NOMO-1 treated with DMSO at 0.1 percent for 48 hours (cell line): ENCODE results near the gene TBC1D17.
A peak's percentile ranks its signal among the peaks of the same experiment; 100 is the strongest.

Experiments
- DNase-seq: peaks from one replicate; lab custom pipeline; 2025; ENCODE audit not compliant: unreplicated experiment; lab: John Stamatoyannopoulos, UW

The TBC1D17 gene

DNA sequence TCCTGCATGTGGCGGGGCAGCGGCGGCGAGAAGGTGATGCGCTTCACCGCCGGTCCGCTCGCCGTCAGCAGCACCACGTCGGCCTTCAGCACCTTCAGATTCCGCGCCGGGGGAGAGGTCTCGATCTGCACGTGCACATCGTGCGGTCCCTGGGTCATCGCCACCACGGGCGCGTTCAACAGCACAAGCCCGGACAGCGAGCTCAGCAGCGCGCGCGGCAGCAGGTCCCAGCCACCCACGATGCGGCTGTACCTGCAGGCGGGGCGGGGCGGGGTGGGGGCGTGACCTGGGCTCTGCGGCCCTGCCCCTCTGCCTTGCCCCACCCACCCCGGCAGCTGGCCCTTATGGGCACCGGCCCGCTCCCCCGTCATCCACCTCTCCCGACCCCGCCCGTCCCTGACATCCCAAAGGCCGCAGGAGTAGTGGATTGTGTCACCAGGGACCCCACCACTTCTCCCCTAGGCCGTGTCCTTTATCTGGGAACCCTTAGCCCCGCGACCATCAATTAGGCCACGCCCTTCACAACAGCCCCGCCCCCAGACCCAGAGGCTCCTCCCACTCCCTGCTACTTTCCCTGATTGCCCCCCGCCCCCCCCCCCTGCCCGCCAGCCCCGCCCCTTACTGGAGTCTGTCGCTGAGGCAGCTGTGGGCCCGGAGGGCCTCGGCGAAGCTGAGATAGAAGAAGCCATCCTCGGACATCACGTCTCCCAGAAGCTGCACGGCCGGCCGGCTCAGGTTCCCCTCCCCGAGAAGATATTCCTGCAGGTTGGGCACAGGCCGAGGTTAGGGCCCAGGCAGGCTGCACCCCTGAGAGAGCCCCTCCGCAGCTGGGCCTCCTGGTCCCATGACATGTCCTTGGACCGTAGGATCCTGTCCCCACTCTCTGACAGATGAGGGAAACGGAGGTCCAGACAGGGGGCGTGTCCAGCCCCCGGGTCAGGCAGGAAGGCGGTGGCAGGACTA, 13.1 kb downstream of the TBC1D17 start:
- DNase-seq: no peak

DNA sequence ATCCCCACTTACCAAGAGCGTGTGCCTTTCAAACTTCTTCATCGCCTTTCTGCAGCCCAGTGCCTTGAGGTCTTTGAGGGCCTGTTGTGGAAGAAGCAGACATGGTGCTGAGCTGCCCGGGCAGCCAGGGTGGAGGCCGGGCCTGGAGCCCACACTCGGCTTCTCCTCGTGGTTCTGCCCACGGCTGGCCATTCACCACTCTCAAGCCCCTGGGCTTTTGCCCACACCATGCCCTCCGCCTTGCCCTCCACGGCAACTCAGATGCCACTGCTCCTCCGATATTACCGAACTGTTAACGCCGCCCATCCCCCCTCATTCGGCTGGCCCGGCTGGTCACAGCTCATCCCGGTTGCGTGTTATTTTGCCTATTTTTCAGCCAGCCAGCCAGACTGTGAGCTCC, 13.9 kb downstream of the TBC1D17 start:
- no peak for DNase-seq

GRCh38 chr19:49892716-49893115, 15.2 kb downstream of the TBC1D17 start:
- DNase-seq: no peak

DNA sequence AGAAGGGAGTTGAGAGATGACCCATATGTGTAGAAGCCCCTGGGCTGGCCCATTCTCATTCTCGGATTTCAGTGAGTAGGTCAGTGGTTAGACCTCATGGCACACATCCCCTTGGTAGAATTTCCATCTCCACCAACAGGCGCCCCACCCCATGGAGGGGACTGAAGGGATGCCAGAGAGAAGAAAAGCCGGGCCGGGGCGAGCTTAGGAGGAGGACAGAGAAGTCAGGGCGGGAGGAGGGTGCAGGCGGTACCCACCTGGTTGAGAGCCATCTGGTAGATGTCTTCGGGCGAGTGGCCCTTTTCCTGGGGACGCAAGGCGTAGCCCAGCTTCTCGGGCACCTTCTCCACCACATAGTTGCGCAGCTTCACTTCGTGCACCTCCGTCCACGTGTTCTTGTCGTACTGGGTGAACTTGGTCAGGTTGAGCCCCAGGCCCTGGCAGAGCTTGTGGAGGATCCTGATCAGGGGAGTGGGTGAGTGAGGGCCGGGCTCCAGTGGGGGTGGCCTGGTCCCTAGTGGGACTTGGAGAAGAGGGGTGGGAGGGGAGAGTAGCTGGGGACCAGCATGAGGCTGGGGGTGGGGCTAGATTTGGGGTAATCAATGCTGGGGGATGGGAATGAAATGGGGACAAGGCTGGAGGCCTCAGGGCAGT, 16.6 kb downstream of the TBC1D17 start:
- DNase-seq: no peak

DNA sequence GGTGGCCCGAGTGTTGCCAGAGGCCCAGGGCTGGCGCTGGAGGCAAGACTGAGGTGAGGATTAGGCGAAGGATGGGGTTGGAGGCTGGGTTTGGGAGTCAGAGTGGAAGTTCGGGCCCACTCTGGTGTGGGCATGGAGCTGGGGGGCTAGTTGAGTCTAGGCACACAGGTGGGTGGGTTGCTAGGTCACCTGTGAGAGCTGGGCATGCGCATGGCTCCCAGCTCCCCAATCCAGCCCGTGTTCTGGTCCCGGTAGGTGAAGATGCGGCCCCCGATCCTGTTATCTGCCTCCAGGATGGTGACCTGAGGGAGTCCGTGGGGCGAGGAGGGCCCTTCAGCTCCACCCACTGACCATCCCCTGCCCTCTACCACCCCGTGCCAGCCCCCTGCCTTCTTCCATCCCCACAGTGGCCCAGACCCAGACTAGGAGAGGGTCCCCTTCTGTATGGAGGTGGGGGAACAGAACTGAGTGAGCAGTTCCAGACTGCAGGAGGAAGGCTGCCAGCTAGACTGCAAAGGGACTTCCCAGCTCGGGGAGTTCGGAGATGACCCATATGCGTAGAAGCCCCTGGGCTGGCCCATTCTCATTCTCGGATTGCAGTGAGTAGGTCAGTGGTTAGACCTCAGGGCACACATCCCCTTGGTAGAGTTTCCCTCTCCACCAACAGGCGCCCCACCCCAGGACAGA, 17.5 kb downstream of the TBC1D17 start:
- no peak for DNase-seq

GRCh38 chr19:49895566-49896297, 18.2 kb downstream of the TBC1D17 start:
- no peak for DNase-seq

DNA sequence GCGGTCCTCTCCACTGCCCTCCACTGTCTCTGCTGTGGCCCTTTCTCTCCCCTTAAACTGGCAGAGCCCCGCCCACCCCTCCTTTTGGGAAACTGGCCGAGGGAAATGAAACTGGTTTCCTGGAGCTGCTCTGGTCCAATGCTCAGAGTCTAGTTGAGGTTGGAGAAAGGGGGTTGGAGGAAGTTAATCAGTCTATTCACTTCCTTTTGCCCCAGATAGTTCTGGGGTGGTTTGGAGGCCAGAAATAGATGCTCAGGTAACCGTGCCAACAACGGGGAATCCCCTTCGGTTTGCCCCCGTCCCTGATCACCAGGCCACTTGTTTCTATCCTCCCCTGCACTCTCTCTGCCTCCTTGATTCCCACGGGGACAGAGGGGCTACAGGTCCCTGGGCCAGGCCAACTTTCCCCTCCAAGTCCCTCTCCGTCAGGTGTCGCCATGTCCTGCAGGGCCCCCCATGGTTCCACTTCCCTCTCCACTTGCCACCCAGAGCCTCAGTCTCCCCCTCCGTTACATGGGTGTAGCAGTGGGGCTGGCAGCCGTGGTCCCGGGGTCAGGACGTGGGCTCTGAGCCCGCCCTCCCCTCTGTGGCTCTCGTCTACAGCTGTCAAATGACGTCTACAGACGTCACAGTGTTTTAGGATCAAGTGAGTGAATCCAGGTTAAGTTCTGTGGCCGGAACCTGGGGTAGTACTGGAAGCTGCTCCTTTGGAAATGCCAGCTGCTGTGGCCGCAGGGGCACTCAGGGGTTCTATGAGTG, 19.5 kb downstream of the TBC1D17 start, which contains the start of gene IL4I1:
TSS of gene IL4I1 (minus strand) at position 25 of the 759 bp plus-strand sequence. CDS start 727 bp downstream, outside the sequence.
- peak; percentile 94 for DNase-seq

DNA sequence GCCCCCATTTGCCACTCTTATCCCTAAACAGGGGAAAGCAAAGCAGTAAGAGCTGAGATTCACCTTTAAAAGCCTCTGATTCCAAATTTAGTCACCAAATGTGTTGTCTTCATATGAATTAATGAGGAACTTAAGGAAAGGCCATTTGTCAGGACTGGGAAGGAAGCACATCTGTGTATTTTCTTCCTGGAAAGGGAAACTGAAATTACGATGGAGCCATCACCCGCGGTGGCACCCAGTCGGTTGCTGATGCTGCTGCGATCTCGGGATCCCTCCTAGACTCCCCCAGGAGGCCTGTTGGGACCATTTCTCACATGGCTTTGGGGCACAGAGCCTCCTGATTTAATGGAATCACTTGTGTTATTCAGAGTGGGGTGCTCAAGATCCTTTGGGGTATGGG, 26.6 kb downstream of the TBC1D17 start:
- no peak for DNase-seq

GRCh38 chr19:49906879-49907564, 29.5 kb downstream of the TBC1D17 start:
- no peak for DNase-seq

DNA sequence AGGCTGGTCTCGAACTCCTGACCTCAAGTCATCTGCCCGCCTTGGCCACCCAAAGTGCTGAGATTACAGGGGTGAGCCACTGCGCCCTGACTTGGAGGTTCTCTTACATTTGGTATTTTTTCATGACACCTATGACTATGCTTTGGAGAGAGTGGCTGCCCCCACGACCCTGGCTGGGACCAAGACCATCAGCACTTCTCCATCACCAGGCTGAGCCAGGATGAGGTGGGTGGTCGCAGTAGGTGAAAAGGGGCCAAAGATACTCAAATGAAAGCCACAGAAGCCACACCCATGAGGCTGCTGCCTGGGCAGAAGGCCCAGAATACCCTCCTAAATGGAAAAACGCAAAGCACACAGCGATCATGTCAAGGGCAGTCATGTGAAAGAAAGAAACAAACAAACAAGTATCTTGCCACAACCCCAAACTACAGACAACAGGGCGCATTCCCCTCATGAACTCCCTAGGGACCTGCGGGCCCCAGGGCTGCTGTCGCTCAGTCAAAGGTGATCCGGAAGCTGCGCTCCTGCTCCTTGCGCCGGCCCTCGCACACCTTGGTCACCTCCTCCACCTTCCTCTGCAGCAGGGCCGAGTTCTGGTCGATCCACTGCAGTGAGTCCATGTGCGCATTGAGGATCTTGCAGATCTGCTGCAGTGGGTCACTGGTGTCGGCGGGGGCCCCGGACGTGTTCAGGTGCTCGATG, 30.4 kb downstream of the TBC1D17 start:
- DNase-seq: no peak

DNA sequence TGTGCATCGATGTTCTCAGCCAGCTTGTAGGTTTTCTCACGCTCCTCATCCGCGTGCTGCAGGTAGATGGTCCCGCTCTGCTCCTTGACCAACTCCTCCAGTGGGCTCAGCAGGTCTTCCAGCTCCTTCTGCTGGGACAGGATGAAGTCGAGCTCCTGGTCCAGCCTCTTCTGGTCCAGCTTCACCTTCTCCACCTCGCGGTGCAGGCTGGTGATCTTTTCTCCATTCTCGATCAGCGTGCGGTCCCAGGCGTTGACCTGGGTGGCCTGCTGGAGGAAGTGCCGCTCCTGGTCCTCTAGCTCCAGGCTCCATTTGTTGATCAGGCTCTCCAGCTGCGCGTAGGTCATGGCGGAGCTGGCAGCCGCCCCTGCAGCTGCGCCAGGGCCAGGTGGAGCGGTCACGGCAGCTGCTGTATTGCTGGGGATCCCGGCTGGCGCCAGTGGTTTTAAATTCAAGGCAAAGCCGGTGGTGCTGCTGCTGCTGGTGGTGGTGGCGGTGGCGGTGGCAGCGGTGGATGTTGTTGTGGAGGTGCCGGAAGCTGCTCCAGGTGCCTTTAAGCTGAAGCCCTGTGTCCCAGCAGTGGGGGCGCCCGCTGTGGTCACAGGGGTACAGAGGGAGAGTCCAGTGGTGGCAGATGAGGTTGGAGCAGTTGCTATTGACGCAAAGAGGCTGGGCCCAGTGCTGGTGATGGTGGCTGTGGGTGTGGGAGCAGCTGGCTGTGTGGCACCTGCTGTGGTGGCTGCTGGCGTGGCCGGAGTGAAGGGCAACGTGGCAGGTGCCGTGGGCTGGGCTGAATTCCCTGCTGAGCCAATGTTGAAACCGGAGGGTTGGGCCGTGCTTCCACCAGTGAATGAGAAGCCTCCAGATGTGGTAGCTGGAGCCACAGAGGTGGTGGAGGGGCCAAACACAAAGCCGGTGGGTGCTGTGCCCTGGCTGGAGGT, 31.2 kb downstream of the TBC1D17 start:
- DNase-seq: no peak

GRCh38 chr19:49910179-49910578, 32.7 kb downstream of the TBC1D17 start:
- no peak for DNase-seq

GRCh38 chr19:49911381-49912145, 34.1 kb downstream of the TBC1D17 start:
- DNase-seq: peak; percentile 32

DNA sequence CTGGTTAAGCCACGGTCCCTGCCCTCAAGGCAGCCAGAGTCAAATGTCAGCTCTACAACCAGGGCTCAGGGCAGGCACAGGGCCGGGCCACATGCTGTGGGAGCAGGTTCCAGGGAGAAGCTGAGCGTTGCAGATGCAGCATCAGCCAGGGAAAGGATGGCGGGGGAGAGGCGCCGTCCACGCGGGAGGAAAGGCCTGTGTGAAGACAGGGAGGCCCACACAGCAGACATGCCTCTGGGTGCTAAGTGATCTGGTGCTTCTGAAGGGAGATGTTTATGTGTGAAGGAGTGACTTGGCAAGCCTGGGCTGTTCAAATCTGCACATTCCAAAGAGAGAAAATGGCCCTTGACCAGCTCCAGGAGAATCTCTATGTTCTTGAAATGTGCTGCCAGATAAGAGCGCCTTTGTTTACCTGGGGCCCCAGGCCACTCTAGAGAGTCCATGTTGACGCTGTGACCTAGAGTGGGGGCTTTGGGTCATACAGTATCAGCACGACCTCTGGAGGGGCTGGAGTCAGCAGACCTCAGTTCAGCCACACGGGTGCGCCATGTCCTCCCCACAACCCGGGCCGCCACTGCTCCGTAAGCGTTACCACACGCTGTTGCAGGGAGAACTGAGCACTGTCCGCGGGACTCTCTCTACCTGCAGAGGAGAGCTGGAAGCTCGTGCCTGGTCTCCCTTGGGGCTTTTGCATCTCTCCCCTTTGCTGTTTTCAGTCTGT, 35.6 kb downstream of the TBC1D17 start:
- DNase-seq: no peak

DNA sequence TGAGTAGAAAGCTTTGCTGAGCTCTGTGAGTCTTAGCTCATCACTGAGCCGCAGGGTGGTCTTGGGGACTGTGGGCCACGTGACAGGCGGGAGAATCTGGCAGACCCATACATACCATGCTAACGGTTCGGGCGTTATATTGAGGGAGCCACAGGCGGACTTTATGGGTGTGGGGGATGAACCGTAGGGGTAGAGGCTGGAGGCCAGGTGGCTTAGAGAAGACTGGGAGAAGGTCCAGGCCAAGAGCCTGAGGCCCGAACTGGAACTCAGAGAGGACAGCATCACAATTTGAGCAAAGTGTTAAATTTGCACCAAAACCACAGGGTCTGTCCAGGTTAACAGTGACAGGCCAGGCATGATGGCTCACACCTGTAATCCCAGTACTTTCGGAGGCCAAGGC, 36.2 kb downstream of the TBC1D17 start:
- DNase-seq: no peak

DNA sequence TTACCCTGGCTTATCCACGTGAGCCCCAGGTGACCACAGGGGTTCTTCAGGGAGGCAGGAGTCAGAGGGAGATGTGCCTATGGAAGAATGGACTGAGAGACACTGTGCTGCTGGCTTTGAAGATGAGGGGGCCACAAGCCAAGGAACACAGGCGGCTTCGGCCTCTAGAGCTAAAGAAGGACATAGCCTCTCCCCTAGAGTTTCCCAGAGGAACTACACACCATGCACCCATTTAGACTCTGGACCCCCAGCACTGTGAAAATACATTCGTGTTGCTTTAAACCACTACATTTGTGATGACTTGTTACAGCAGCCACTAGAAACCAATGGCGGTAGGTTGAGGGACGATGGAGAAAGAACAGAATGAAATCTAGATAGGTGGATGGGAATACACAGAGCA, 37.8 kb downstream of the TBC1D17 start:
- no peak for DNase-seq
